Right ventricle myocardium superior (tissue), 1 donor: ENCODE measurements around the gene PHLDB3. TPM values are rescaled to one million over a fixed set of nuclear protein-coding genes. Genes with fewer than 3 reads are reported as not detected.
"Not testable (repeated sequence)": the region's sequence is repeated elsewhere in the genome, so short reads cannot be mapped to it uniquely, and the experiment has no call there.

Experiments
- ATAC-seq: fragments of 200-7000 bp; cut with Tn5 transposase; one replicate; pipeline ENCODE4 v1.9.1; 2020; ENCODE audit warnings: mild to moderate bottlenecking; ENCODE audit not compliant: poor library complexity
- DNase-seq: peaks from one replicate; pipeline ENCODE4 v3.0.0-alpha.2; 2020
- intact Hi-C: fragments of 100-400 bp; cut with DNase I; formaldehyde crosslinking; loops from one replicate; pipeline ENCODE4 v1.11.2; 2022
- long read RNA-seq: library from polyadenylated mRNA; unstranded; transcript quantifications from one replicate; pipeline ENCODE4 v2.0.0, GENCODE V29; 2021
- total RNA-seq: library from RNA; stranded (reverse); fragmentation: NEBNext Ultra II Directional; extraction: Animal tissue kit (Norgen Biotek cat#: 25700); gene quantifications from one replicate; pipeline ENCODE4 v1.2.1, GENCODE V29; 2021
- donor health status: DM: no; HTN: yes; CAD: no; lungs with severe emphysema.

PHLDB3 gene
- 6.2 TPM for total RNA-seq
- long read RNA-seq, partial matches to known transcripts = 1 of 8 reads
- long read RNA-seq, other reads (novel, unspliced or antisense) = 7 of 8 reads

DNA sequence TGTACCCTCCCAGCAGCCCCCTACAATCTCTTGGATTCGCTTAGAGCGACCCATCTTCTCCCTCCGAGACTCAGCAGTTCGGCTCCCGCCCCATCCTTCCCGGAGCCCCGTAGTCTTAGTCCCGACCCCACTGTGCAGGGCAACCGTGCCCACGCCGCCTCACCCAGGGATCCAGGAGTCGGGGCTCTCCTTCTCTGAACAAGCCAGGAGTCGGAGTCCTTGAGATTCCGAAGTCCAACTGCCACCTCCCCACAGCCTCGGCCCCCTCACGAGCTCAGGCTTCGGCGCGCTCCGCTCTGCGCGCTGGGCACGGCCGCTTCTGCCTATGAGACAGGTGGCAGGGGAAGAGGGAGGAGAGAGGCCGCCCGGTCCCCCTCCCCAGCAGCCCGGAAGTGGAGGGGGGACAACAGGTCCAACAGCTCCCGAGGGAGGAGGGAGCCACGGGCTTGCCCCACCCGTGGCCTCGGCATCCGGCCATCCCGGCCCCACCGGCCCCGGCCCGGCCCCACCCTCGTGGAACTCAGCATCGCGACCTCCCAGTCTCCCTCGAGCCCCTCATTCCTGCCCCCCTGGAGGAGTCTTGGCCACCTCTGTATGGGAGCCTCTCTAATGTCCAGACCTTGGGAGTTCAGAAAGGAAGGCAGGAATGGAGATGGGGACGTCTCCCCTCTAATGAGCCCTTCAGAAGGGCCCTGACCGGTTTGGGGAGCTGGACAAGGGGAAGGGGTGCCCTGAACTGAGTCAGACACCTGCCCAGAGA lies at the start of gene PHLDB3:
Gene PHLDB3 (minus strand): TSS at position 321 of the 760 bp plus-strand sequence. CDS start 628 bp downstream, outside the sequence.
- intact Hi-C loops = loop anchor here (5.0 kb wide), 1 partner anchor 42 kb away; no protein-coding TSS in a partner anchor
- ATAC-seq (peak; percentile 42), DNase-seq (peak; percentile 47)

DNA sequence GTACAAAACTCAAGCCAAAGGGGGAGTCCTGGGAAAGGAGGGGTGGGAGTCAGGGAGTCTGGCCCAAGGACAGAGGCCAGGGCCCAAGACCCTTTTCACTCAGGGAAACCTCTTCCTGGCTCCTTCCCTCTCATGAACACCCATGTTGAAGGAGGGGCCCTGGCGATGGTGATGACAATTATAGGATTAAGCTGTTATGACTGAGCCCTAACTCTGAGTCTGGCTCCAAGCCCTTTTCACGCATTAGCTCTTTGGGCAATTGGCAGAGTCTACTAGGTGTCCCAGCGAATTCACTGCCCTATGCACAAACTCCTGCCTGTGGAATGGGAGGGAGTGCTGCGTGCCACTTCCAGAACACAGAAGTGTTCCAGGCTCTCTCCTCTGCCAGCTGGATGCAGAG lies 49.1 kb upstream of the PHLDB3 start:
- intact Hi-C loops = no loop called here
- DNase-seq (no peak), ATAC-seq (no peak)

DNA sequence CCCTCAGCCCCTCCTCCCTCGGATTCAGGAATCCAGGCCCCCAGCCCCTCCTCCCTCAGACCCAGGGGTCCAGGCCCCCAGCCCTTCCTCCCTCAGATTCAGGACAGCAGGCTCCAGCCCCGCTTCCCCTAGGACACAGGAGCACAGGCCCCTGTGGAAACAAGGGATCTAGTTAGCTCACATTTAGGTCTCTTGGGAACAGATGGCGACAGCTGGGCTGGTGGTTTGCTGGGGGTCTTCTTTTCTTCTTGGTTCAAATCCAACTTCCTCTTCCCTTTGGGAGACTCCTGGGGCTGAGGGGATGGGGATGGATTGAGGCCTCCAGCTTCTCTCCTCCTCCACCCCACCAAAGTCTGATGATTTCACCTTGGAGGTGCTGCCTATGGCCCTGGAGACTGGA lies 48.1 kb upstream of the PHLDB3 start:
- DNase-seq = no peak
- intact Hi-C loops = no loop called here
- ATAC-seq = no peak

DNA sequence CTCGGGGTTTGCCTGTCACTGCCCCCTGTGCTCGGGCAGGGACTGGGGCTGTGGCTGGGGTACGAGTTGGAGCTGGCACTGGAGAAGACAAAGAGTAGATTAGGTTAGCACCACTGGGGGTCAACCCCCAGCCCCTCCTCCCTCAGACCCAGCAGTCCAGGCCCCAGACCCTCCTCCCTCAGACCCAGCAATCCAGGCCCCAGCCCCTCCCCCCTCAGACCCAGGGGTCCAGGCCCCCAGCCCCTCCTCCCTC lies 47.6 kb upstream of the PHLDB3 start:
- intact Hi-C loops = no loop called here
- no peak for ATAC-seq
- no peak for DNase-seq

DNA sequence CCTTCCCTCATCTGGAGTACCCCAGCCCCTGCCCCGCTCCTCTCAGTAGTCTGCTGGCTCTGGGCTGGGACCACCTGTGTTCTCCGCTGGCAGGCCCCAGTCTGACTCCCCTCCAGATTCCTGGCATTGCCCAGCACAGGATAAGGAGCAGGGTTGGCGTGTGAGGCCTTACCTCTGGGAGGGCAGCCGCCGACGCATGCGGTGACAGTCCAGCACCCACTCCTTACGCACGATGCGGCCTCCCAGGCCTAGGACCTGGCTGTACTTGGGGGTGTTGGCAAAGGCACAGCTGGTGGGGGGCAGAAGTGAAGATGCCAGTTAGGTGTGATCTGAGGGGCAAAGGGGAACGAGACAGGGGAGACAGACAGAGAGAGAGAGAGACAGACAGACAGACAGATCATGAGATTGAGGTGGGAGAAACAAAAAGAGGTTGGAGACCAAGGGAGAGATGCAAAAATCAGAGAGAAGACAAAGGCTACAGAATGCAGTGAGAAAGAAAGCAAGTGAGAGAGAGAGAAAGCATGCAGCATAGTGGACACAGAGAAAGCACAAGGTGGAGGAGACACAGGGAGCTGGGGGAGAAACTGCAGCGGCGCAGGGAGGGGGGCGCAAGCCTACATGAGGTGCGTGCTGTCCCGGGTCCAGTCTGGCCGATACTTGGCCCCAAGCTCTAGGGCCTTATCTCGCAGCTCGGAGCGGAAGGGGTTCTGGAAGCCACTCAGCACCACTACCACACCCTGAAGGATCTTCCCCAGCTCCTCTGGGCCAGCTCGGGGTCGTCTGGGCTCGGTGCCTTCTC lies 47.1 kb upstream of the PHLDB3 start:
- no peak for DNase-seq
- intact Hi-C loops = no loop called here
- no peak for ATAC-seq

DNA sequence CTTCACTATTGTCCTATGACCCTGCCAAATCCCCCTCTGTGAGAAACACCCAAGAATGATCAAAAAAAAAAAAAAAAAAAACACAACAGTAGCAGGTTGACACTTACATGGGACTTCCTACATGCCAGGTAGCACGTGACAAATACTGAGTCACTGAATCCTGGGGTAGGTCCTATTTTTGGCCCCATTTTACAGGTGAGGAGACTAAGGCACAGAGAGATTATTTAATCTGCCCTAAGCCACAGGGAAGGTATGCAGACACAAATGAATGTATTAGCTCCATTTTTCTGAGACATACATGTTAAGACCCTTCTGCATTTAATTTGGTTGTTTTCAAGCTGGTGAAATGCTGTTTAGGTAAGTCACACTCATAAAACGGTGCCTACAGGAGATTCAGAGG lies 44.2 kb upstream of the PHLDB3 start:
- ATAC-seq = no peak
- no peak for DNase-seq
- intact Hi-C loops = no loop called here

DNA sequence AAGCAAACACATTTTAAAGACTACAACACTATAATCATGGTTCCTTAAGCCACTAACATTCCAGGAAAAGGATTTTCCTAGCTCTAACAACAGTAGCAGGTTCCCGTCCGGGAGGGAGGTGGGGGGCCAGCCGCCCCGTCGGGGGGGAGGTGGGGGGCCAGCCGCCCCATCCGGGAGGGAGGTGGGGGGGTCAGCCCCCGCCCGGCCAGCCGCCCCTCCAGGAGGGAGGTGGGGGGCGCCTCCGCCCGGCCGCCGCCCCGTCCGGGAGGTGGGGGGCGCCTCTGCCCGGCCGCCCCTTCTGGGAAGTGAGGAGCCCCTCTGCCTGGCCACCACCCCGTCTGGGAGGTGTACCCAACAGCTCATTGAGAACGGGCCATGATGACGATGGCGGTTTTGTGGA lies 43.4 kb upstream of the PHLDB3 start:
- intact Hi-C loops, ATAC-seq, DNase-seq: not testable (repeated sequence)

DNA sequence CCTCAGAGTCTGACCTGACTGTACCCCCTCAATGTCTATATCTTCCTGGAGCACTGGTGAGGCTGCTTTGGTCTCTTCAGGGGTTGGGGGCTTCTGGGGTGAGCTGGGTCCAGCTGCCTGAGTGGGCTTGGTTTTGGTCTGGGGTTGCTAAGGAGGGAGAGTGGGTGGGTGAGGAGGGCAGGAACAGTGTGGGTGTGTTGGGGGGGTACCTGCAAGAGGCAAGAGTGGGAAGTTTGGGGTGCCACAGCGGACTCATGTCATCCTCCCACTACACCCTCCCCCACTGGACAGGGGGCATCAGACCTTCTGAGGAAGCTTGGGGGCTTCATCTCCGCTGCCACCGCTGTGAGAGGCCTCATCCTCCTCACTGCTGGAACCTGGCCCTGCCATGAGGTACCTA lies 42.0 kb upstream of the PHLDB3 start:
- DNase-seq (peak; percentile 8), ATAC-seq (no peak)
- intact Hi-C loops = no loop called here

DNA sequence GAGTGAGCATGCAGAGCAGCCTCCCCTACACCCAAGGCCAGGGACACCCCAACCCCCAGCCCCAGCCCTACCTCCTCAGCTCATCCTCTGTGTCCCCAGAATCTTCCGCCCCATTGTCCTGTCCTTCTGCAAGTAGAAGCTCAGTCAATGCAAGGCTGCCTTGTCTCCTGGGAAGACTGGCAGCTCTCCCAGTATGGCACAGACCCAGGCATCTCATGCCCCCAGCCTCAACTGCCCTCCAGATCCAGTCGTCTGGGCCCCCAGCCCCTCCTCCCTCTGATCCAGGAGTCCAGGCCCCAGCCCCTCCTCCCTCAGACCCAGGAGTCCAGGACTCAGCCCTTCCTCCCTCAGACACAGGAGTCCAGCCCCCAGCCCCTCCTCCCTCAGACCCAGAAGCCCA lies 41.4 kb upstream of the PHLDB3 start:
- intact Hi-C loops = no loop called here
- ATAC-seq = no peak

DNA sequence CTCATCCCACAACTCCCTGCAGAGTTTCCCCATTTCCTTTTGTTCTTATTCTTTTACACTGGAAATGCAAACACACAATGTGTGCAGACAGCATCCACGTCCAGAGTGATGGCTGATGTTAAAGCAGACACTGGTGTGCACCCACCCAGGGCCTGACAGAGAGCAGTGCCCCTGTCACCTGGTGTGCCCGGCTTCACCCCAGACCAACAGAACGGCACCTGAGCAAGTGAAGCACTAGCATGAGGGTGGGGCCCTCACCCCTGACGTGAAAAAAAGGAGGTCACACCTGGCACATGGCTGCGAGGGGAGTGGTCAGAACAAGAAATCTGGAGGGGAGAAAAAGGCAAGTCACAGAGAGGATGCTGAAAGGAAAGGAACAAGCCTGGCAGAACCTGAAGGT lies 40.7 kb upstream of the PHLDB3 start:
- DNase-seq (peak; percentile 27), ATAC-seq (no peak)
- intact Hi-C loops = no loop called here

More for the DNA sequence above, 41.4 kb upstream of the PHLDB3 start:
- peak; percentile 27 for DNase-seq

DNA sequence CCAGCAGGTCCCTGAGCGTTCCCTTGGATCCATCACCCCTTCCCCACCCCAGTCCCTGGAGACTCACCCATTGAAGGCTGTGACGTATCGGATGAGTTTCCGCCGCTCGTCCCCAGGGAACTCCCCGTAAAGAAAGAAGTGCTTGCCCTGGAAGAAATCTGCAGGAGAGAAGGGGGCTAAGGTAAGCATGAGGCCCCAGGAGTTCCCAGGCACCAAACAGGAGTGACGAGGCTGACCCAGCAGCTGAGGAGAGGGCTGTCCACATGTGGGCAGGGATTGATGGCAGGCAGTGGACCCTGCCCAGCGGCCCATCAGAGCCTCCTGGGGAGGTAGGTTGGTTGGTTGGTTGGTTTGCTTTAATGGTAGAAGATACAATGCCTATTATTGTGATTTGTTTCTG lies 39.5 kb upstream of the PHLDB3 start:
- intact Hi-C loops = no loop called here

DNA sequence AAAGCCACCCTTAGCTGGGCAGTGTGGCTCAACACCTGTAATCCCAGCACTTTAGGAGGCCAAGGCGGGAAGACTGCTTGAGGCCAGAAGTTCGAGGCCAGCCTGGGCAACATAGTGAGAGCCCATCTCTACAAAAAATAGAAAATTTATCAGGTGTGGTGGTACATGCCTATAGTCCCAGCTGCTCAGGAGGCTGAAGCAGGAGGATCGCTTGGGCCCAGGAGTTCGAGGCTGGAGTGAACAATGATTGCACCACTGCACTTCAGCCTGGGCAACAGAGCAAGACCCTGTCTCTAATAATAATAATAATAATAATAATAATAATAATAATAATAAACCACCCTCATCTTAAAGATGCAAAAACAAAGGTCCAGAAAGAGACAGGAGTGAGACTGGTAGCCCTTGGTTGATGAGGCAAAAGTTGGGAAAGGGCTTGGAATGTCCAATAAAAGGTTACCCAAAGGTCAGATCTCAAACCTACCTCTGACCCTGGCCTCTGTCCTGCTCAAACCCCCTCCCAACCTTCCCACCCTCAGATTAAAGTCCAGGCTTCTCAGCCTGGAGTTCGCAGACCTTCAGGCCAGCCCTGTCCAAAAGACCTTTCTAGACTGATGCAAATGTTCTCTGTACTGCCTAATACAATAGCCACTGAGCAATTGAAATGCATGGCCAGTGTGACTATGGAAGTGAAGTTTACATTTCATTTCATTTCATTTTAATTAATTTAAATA lies 37.5 kb upstream of the PHLDB3 start:
- ATAC-seq = no peak
- DNase-seq = peak; percentile 4
- intact Hi-C loops = no loop called here

More for the DNA sequence above, 39.5 kb upstream of the PHLDB3 start:
- ATAC-seq = no peak
- DNase-seq = peak; percentile 20

DNA sequence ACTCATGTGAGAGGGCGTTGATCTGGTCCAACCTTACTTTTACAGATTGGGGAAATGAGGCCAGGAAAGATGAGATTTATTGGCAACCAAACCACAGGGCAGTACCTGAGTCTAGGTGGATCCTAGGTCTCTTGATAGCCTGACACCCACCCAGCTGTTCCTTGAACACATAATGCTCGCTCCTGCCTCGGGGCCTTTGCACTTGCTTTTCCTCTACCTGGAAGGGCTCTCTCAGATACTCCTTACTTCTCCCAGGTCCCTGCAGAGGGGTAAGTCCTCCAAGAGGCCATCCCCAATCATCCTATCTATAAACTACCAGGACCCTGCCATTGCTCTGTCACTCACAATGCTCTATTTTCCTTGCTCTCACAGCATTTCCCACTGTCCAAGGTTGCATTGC lies 35.8 kb upstream of the PHLDB3 start:
- ATAC-seq = no peak
- intact Hi-C loops = no loop called here

DNA sequence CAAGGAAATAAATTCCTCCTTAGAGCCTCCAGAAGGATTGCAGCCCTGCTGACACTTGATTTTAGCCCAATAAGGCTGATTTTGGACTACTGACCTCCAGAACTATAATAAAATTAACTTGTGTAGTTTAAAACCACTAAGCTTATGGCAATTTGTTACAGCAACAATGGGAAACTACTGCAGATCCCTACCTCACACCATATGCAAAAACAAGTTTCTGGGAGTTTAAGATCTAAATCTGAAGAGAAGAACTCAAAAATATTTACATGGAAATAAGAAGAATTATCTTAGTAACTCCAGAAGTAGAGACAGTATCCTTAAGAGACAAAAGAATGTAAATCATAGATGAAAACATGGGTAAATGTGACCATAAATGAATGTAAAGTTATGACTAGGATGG lies 34.4 kb upstream of the PHLDB3 start:
- ATAC-seq (no peak), DNase-seq (no peak)
- intact Hi-C loops = loop anchor here (5.0 kb wide), 1 partner anchor 113 kb away; no protein-coding TSS in a partner anchor

More for the DNA sequence above, 35.8 kb upstream of the PHLDB3 start:
- peak; percentile 4 for DNase-seq

DNA sequence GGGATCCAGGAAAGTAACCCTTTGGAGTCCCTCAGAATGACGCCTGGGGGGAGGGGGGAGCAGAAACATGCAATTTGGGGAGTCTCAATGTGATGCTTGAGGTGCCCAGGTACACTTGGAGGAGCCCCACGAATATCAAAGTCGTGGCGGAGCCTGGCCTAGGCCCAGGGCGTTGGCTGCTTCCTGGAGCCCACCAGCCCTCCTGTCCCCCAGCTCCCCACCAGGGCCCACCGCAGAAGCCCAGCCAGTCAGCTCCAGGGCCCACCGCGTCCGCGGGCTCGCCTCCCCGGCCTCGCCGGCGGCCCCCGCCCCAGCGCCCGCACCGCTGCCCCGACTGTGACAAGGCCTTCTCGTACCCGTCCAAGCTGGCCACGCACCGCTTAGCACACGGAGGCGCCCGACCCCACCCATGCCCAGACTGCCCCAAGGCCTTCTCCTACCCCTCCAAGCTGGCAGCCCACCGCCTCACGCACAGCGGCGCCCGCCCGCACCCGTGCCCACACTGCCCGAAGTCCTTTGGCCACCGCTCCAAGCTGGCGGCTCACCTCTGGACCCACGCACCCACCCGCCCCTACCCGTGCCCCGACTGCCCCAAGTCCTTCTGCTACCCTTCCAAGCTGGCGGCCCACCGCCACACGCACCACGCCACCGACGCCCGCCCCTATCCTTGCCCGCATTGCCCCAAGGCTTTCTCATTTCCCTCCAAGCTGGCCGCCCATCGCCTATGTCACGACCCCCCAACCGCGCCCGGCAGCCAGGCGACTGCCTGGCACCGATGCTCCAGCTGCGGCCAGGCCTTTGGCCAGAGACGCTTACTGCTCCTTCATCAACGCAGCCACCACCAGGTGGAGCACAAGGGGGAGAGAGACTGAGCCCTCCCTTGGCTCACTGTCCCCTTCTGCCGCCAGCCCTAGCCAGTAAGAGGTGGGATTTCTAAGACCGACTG lies 30.5 kb upstream of the PHLDB3 start:
- DNase-seq (peak; percentile 82), ATAC-seq (peak; percentile 5)
- intact Hi-C loops = loop anchor here (5.0 kb wide), 1 partner anchor 117 kb away; no protein-coding TSS in a partner anchor

DNA sequence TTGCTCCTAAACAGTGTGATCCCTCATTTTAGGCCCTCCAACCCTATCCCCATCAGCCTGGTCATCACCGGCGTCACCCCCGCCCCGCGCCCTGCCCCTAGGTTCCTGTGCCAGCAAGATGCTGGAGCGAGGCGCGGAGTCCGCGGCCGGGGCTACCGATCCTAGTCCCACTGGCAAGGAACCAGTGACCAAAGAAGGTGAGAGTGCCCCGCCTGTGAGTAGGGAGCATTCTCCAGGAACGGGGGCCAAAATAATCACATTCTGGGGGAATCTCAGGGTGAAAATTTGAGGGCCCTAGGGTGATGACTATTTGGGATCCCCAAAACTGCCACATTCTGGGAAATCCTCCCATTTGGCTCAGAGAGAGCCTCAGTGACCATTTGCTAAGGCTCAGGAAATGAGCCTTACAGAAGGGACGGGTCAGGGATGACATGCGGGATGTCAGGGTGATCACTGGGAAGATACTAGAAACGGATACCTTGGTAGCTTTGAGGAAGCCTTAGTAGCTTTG lies 29.8 kb upstream of the PHLDB3 start:
- intact Hi-C loops = no loop called here
- no peak for DNase-seq
- ATAC-seq = no peak

DNA sequence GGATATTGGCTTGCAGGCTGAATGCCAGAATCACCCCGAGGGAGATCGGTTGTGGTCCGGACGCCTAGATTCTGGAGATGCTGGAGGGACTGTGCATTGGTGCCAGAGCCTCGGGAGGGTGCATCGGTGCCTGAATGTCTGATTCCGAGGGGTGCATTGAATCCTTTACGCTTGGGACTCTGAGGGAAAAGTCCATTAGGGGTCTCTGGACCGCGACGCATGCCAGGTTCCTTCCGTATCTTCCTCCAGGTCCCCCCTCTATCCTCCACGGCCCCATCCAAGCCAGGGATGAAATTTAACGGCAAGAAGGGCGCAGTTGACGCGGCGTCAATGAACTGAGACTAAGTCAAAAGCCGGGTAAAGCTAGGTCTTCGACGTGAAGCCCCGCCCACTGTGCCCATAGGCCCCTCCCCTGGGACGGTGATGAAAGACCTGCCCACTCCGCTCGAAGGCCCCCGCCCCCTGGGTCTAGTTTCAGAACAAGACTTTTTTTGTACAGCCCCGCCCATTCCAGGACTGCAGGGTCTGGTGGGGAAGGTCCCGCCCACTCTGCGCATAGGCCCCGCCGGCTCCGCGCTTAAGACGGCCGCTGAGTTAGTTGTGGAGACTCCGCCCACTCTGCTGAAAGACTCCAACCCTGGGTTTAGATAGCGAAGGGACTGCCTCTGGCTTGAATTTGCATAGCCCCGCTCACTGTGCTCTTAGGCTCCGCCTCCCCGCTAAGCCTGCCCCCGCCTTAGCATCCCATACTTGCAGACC lies 29.2 kb upstream of the PHLDB3 start:
- ATAC-seq (peak; percentile 88), DNase-seq (peak; percentile 99)
- intact Hi-C loops = no loop called here
